HUES64 (cell line): ENCODE measurements around the gene OR2S2.
"Not testable (repeated sequence)": the region's sequence is repeated elsewhere in the genome, so short reads cannot be mapped to it uniquely, and the experiment has no call there.

ENCODE experiments used
- H3K27ac ChIP-seq: 2 replicates; pipeline ENCODE4 v1.7.0; 2013; ENCODE audit warnings: low read depth, low read length, inconsistent platforms
- H3K27me3 ChIP-seq: 2 replicates; pipeline ENCODE4 v1.6.1; 2013; ENCODE audit warnings: mild to moderate bottlenecking, low read length; ENCODE audit not compliant: insufficient read depth
- H3K36me3 ChIP-seq: 2 replicates; pipeline ENCODE4 v1.6.1; 2013; ENCODE audit warnings: mild to moderate bottlenecking, low read length; ENCODE audit not compliant: insufficient read depth
- H3K4me1 ChIP-seq: 2 replicates; pipeline ENCODE4 v1.6.1; 2013; ENCODE audit warnings: mild to moderate bottlenecking, low read length, moderate library complexity; ENCODE audit not compliant: insufficient read depth
- H3K4me3 ChIP-seq: 2 replicates; pipeline ENCODE4 v1.5.1; 2013; ENCODE audit warnings: mild to moderate bottlenecking, low read length, moderate library complexity
- H3K9ac ChIP-seq: 2 replicates; pipeline ENCODE4 v1.6.1; 2013; ENCODE audit warnings: mild to moderate bottlenecking, low read depth, low read length
- H3K9me3 ChIP-seq: 2 replicates; pipeline ENCODE4 v1.6.1; 2013; ENCODE audit warnings: low read depth, low read length; ENCODE audit not compliant: insufficient read depth
- WGBS: fragments of 150-250, 120-280 bp; methylation state at CpG from one replicate; pipeline ENCODE4 v1.1.7; 2013; ENCODE audit warnings: missing lambda C conversion rate; 5-methylcytosine and 5-hydroxymethylcytosine counted together

The OR2S2 gene

DNA sequence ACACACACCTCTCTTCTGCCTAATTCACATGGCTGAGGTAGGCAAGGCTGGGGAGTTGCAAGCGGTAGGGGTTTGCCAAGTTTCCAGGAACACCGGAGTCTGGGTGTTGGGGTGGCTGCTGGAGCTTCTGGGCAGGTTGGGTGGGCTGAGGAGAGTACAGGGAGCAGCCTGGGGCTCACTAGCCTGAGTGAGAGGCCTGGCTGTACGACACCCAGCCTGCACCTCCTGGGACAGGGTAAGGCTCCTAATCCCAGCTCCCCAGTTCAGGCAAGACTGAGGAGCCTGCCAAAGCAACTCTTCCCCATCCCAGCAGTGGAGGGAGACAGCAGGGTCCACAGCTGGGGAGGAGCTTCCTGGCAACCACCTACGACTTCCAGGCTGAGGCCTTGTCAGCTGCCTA is 40.7 kb downstream of the OR2S2 start:
- H3K9me3 ChIP-seq, result no peaks in the 10 kb centered on the region
- 86% methylated on average over 4 of the region's 4 CpGs for WGBS
- H3K36me3 ChIP-seq, result no peaks in the 10 kb centered on the region
- H3K9ac ChIP-seq, result no peak overlapping the region
- peaks cover 4% of the 10 kb centered on the region; the same call in 1 of the 2 replicates for H3K4me1 ChIP-seq
- no peak overlapping the region for H3K4me3 ChIP-seq
- no peaks in the 10 kb centered on the region for H3K27me3 ChIP-seq
- H3K27ac ChIP-seq, result no peak overlapping the region

DNA sequence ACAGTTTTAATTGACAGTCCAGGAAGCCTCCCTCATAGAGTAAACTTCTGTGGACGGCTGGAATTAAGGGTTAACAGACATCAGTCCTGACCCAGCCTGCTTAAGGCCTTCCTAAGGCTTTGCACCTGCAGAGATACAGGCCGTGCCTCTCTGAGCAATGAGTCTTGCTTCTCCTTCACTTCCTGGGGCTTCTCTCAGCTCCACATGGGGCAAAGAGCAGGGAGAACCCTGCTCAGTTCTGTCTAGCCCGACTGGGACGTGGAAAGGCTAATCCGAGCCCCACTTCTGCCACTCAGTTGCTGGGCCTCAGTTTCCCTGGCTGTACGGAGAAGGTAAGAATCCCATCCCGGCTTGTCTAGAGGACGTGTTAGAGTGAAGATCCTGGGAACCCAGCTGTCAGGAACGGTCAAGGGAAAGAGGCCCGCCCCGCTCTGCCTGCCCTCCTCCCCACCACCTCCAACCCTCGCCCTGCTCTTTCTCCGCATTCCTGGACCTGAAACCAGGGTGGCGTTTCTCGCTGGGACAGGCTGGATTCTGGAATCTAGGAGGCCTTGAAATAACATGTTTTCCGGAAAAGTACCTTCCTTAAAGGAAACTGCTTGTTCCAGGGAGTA is 42.2 kb downstream of the OR2S2 start:
- no peak overlapping the region for H3K9ac ChIP-seq
- peaks cover 4% of the 10 kb centered on the region; the same call in 1 of the 2 replicates for H3K4me1 ChIP-seq
- 78% methylated on average over 16 of the region's 16 CpGs for WGBS
- no peaks in the 10 kb centered on the region for H3K9me3 ChIP-seq
- no peak overlapping the region for H3K4me3 ChIP-seq
- no peaks in the 10 kb centered on the region for H3K27me3 ChIP-seq
- H3K27ac ChIP-seq, result no peak overlapping the region
- no peaks in the 10 kb centered on the region for H3K36me3 ChIP-seq

DNA sequence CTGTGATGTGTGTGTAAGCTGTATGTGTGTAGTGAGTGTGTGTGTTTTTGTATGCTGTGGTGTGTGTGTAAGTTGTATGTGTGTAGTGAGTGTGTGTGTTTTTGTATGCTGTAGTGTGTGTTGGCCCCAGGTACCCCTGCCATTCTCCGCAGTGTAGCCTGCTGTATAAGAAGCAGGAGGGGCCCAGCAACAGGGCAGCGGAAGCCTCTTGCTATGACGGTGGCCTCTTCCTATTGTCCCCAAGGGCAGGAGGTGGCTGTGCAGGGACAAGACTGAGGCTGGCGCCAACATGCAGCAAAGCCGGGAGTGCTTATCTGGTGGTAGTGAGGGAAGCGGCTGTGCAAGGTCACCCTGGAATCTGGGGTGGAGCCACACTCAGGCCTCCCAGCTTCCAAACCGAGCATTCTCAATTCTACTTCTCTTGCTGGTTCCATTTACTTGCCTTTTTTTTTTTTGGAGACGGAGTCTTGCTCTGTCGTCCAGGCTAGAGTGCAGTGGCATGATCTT is 43.6 kb downstream of the OR2S2 start:
- WGBS, result 74% methylated on average over 9 of the region's 9 CpGs
- no peak overlapping the region for H3K27ac ChIP-seq
- H3K9ac ChIP-seq, result no peak overlapping the region
- no peaks in the 10 kb centered on the region for H3K9me3 ChIP-seq
- no peaks in the 10 kb centered on the region for H3K27me3 ChIP-seq
- H3K4me3 ChIP-seq, result no peak overlapping the region
- H3K36me3 ChIP-seq, result no peaks in the 10 kb centered on the region
- peaks cover 15% of the 10 kb centered on the region for H3K4me1 ChIP-seq

DNA sequence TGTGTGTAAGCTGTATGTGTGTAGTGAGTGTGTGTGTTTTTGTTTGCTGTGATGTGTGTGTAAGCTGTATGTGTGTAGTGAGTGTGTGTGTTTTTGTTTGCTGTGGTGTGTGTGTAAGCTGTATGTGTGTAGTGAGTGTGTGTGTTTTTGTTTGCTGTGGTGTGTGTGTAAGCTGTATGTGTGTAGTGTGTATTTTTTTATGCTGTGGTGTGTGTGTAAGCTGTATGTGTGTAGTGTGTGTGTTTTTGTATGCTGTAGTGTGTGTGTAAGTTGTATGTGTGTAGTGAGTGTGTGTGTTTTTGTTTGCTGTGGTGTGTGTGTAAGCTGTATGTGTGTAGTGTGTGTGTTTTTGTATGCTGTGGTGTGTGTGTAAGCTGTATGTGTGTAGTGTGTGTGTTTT is 44.5 kb downstream of the OR2S2 start:
- H3K9me3 ChIP-seq, H3K36me3 ChIP-seq, H3K9ac ChIP-seq, H3K27me3 ChIP-seq, H3K27ac ChIP-seq, H3K4me3 ChIP-seq: not testable (repeated sequence)
- H3K4me1 ChIP-seq, result peaks cover 24% of the 10 kb centered on the region

- H3K9me3 ChIP-seq, result no peaks in the 10 kb centered on the region
- H3K36me3 ChIP-seq, result no peaks in the 10 kb centered on the region
- H3K4me3 ChIP-seq, result no peak overlapping the region
- WGBS, result 88% methylated on average over 10 of the region's 10 CpGs
- no peak overlapping the region for H3K27ac ChIP-seq
- H3K27me3 ChIP-seq, result no peaks in the 10 kb centered on the region
- H3K9ac ChIP-seq, result no peak overlapping the region
- H3K4me1 ChIP-seq, result peaks cover 29% of the 10 kb centered on the region
These were observed 45.1 kb downstream of the OR2S2 start for GRCh38 chr9:35912791-35913400.

- Histone ChIP-seq H3K9ac (no peak overlapping the region), H3K36me3 (no peaks in the 10 kb centered on the region), H3K4me1 (peaks cover 41% of the 10 kb centered on the region), H3K27ac (no peak overlapping the region), H3K27me3 (no peaks in the 10 kb centered on the region), H3K4me3 (no peak overlapping the region), H3K9me3 (no peaks in the 10 kb centered on the region)
- 88% methylated on average over 10 of the region's 10 CpGs for WGBS
These were observed 46.3 kb downstream of the OR2S2 start for GRCh38 chr9:35911690-35912089.

- H3K27ac ChIP-seq, result no peak overlapping the region
- WGBS, result 84% methylated on average over 14 of the region's 14 CpGs
- peaks cover 38% of the 10 kb centered on the region for H3K4me1 ChIP-seq
- H3K4me3 ChIP-seq, result no peak overlapping the region
- H3K27me3 ChIP-seq, result no peaks in the 10 kb centered on the region
- H3K36me3 ChIP-seq, result no peaks in the 10 kb centered on the region
- H3K9me3 ChIP-seq, result no peaks in the 10 kb centered on the region
- no peak overlapping the region for H3K9ac ChIP-seq
These were observed 47.2 kb downstream of the OR2S2 start for GRCh38 chr9:35910613-35911359.

DNA sequence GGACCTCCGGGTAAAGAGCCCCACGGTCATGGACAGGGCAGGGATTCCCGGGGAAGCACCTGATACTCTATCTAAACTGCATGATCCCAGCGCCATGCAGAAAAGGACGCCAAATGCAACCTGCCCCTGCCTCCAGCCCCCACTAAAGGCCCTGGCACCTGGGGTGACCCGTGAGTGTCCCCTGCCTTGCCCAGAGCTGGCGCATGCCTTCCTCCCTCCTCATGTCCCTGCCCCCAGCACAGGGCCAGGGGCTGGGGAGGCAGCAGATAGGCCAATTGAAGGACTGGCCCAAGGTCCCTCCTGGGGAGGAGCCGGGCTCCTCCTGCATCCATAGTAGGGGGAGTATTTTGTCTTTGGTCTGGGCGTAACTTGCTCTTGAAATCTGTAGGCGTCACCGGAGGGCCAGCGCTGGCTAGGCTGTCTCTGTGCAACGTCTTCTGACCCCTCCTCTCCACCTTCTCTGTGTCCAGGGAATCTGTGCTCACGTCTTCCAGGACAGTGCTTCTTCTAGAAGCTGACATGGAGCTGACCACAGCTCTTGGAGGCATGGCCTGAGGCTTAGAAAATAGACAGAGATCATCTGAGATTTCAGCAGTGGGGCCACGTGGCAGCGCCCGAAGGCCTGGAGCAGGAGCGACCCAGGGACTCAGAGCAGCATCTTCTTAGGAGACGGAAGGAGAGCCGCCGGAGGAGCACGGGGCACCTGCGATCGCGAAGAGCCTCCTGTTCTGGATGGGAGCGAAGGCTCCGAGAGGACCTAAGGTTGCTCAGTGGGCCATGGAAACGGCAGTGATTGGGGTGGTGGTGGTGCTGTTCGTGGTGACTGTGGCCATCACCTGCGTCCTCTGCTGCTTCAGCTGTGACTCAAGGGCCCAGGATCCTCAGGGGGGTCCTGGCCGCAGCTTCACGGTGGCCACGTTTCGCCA is 48.0 kb downstream of the OR2S2 start:
- no peak overlapping the region for H3K4me3 ChIP-seq
- no peak overlapping the region for H3K27ac ChIP-seq
- WGBS, result 92% methylated on average over 34 of the region's 34 CpGs
- H3K27me3 ChIP-seq, result no peaks in the 10 kb centered on the region
- H3K4me1 ChIP-seq, result peaks cover 38% of the 10 kb centered on the region
- no peaks in the 10 kb centered on the region for H3K36me3 ChIP-seq
- no peaks in the 10 kb centered on the region for H3K9me3 ChIP-seq
- H3K9ac ChIP-seq, result no peak overlapping the region

DNA sequence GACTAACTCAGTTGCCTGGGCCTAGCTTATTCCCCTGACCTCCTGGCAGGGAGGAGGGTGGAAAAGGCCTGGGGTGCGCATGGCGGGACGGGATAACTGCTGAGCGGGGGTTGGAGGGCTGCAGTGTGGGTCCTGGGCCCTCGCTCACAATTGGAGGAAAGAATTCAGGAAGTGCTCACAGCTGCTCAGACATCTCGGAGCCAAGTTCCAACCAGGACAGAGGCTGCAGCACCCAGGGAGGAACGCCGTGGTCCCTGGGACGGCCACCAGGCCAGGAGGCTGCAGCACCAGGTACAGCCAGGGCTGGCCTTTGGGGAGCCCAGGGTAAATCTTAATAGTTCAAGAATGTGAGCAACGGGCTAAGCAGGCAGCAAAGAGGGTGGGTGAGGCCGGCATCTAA is 48.7 kb downstream of the OR2S2 start, which contains the start of gene SPAAR:
Gene SPAAR (plus strand): TSS at position 217 of the 400 bp plus-strand sequence. CDS start 974 bp downstream, outside the sequence.
- no peaks in the 10 kb centered on the region for H3K36me3 ChIP-seq
- no peaks in the 10 kb centered on the region for H3K27me3 ChIP-seq
- peaks cover 38% of the 10 kb centered on the region for H3K4me1 ChIP-seq
- peak within 1 kb of the TSS; percentile 81 for H3K27ac ChIP-seq
- H3K9ac ChIP-seq, result peak within 1 kb of the TSS; percentile 56; the same call in 1 of the 2 replicates
- no peaks in the 10 kb centered on the region for H3K9me3 ChIP-seq
- 82% methylated on average over 11 of the region's 11 CpGs for WGBS
- no peak within 1 kb of the TSS for H3K4me3 ChIP-seq

DNA sequence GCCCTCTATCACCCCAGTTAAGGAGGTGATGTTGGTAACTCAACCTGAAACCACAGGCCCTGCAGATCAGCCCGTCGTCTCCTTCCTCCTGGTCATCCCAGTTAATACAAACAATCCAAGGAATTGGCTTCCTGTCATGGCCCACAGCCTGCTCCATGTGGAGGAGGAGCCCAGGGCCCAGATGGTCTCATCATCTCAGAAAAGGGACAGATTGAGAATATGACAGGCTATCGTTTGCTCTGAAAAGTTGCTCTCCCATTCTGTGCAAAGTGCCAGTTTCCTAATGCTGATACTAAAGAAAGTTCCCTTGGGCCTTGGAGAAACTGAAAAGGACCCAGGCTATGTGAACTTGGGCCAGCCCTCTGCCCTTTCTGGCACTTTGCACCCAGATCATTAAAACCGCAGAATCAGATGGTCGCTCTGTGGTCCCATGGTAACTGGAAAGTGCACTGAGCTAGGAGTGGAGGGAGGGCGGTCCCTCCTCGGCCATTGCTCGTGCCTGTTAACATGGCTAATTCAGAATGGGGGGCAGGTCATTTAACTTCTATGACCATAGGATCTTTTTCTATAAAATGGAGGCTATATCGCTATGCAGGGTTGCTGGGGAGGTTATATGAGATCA is 49.3 kb downstream of the OR2S2 start:
- peak overlapping the region; percentile 56; the same call in 1 of the 2 replicates for H3K9ac ChIP-seq
- H3K4me1 ChIP-seq, result peaks cover 38% of the 10 kb centered on the region
- no peaks in the 10 kb centered on the region for H3K36me3 ChIP-seq
- H3K4me3 ChIP-seq, result no peak overlapping the region
- no peaks in the 10 kb centered on the region for H3K27me3 ChIP-seq
- H3K27ac ChIP-seq, result peak overlapping the region; percentile 81
- 74% methylated on average over 9 of the region's 9 CpGs for WGBS
- no peaks in the 10 kb centered on the region for H3K9me3 ChIP-seq
